HEK293 (cell line): Measurements from ENCODE around the gene LRRN4.

Source experiments
- CTCF ChIA-PET: fragments of 350-600 bp; formaldehyde crosslinking; extraction: SDS; loops from one replicate; lab custom pipeline; 2021; ENCODE audit warnings: antibody characterized with exemption; lab: Yijun Ruan, JAX
- POLR2A ChIA-PET: fragments of 300-600 bp; formaldehyde crosslinking; extraction: SDS; loops from one replicate; lab custom pipeline; 2020; ENCODE audit warnings: antibody characterized with exemption, inconsistent platforms; lab: Yijun Ruan, JAX
- H3K27ac ChIP-seq: fragments of 200-500 bp; sonication (Bioruptor generic); 2 replicates; pipeline ENCODE4 v1.5.1; 2014; ENCODE audit warnings: low read depth, low read length, control low read depth, inconsistent platforms; ENCODE audit errors: extremely low read depth
- H3K36me3 ChIP-seq, 2 experiments: fragments of 200-500 bp in 1 of 2; sonication (Bioruptor generic) in 1 of 2; 1 replicate in 1 of 2; 2 replicates in 1 of 2; pipeline ENCODE4 v1.5.1; 2014 to 2017; ENCODE audit warnings: inconsistent platforms in 2 of 2, low read length in 2 of 2; ENCODE audit not compliant: control insufficient read depth in 2 of 2, insufficient read depth in 1 of 2
- H3K4me1 ChIP-seq: fragments of 200-500 bp; sonication (Bioruptor generic); 2 replicates; pipeline ENCODE4 v1.5.1; 2014; ENCODE audit warnings: mild to moderate bottlenecking, low read length, inconsistent platforms; ENCODE audit not compliant: control insufficient read depth, insufficient read depth
- H3K4me3 ChIP-seq: 2 replicates; pipeline ENCODE4 v1.5.1; 2011; ENCODE audit warnings: low read depth, mild to moderate bottlenecking, control low read depth, low read length, moderate library complexity
- H3K9me3 ChIP-seq: fragments of 200-500 bp; sonication (Bioruptor generic); 2 replicates; pipeline ENCODE4 v1.5.1; 2014; ENCODE audit warnings: low read depth, low read length, inconsistent platforms; ENCODE audit not compliant: control insufficient read depth, insufficient read depth
- BCL11B ChIP-seq: fragments of 450-650 bp; formaldehyde crosslinking; IDR thresholded peaks from 2 replicates; pipeline ENCODE4 v1.5.1; 2016; ENCODE audit warnings: low read depth, missing biosample characterization, missing genetic modification characterization
- KLF7 ChIP-seq: fragments of 450-650 bp; formaldehyde crosslinking; IDR thresholded peaks from 2 replicates; pipeline ENCODE4 v1.5.1; 2016; ENCODE audit warnings: missing biosample characterization, missing genetic modification characterization, borderline replicate concordance
- KLF9 ChIP-seq: fragments of 450-650 bp; formaldehyde crosslinking; IDR thresholded peaks from 2 replicates; pipeline ENCODE4 v1.5.1; 2016; ENCODE audit warnings: missing biosample characterization, missing genetic modification characterization, low read depth
- ZBTB11 ChIP-seq: fragments of 450-650 bp; formaldehyde crosslinking; conservative IDR thresholded peaks from 2 replicates; pipeline ENCODE4 v1.5.1; 2016; ENCODE audit warnings: low read depth, missing biosample characterization, missing genetic modification characterization
- ZBTB44 ChIP-seq: fragments of 450-650 bp; IDR thresholded peaks from 2 replicates; pipeline ENCODE4 v1.5.1; 2018; ENCODE audit warnings: missing biosample characterization, mild to moderate bottlenecking, missing genetic modification characterization
- ZEB2 ChIP-seq: fragments of 450-650 bp; formaldehyde crosslinking; IDR thresholded peaks from 2 replicates; pipeline ENCODE4 v1.5.1; 2016; ENCODE audit warnings: missing biosample characterization, missing genetic modification characterization
- ZNF146 ChIP-seq: fragments of 450-650 bp; formaldehyde crosslinking; IDR thresholded peaks from 2 replicates; pipeline ENCODE4 v1.5.1; 2016; ENCODE audit warnings: missing biosample characterization, missing genetic modification characterization
- ZNF24 ChIP-seq: fragments of 450-650 bp; formaldehyde crosslinking; IDR thresholded peaks from 2 replicates; pipeline ENCODE4 v1.5.1; 2016; ENCODE audit warnings: missing biosample characterization, missing genetic modification characterization
- ZNF280D ChIP-seq: fragments of 450-650 bp; formaldehyde crosslinking; IDR thresholded peaks from 2 replicates; pipeline ENCODE4 v1.5.1; 2016; ENCODE audit warnings: missing biosample characterization, missing genetic modification characterization
- ZNF366 ChIP-seq: fragments of 450-650 bp; formaldehyde crosslinking; conservative IDR thresholded peaks from 2 replicates; pipeline ENCODE4 v1.5.1; 2016; ENCODE audit warnings: missing biosample characterization, missing genetic modification characterization
- ZNF416 ChIP-seq: fragments of 450-650 bp; formaldehyde crosslinking; IDR thresholded peaks from 2 replicates; pipeline ENCODE4 v1.5.1; 2016; ENCODE audit warnings: missing biosample characterization, missing genetic modification characterization
- ZNF555 ChIP-seq: fragments of 450-650 bp; formaldehyde crosslinking; conservative IDR thresholded peaks from 2 replicates; pipeline ENCODE4 v1.5.1; 2017; ENCODE audit warnings: missing biosample characterization, mild to moderate bottlenecking, missing genetic modification characterization, inconsistent platforms
- ZNF621 ChIP-seq: fragments of 450-650 bp; formaldehyde crosslinking; IDR thresholded peaks from 2 replicates; pipeline ENCODE4 v1.5.1; 2017; ENCODE audit warnings: missing biosample characterization, missing genetic modification characterization
- ZNF623 ChIP-seq: fragments of 450-650 bp; formaldehyde crosslinking; IDR thresholded peaks from 2 replicates; pipeline ENCODE4 v1.5.1; 2016; ENCODE audit warnings: missing biosample characterization, missing genetic modification characterization
- ZNF629 ChIP-seq: fragments of 450-650 bp; formaldehyde crosslinking; IDR thresholded peaks from 2 replicates; pipeline ENCODE4 v1.5.1; 2017; ENCODE audit warnings: missing biosample characterization, missing genetic modification characterization
- ZNF658 ChIP-seq: fragments of 450-650 bp; formaldehyde crosslinking; IDR thresholded peaks from 2 replicates; pipeline ENCODE4; 2016; ENCODE audit warnings: missing biosample characterization, missing genetic modification characterization
- ZNF692 ChIP-seq: fragments of 450-650 bp; formaldehyde crosslinking; IDR thresholded peaks from 2 replicates; pipeline ENCODE4 v1.5.1; 2016; ENCODE audit warnings: missing biosample characterization, missing genetic modification characterization
- TF ChIP-seq, protein P1 (sequence below): fragments of 450-650 bp; formaldehyde crosslinking; IDR thresholded peaks from 2 replicates; pipeline ENCODE4 v1.5.1; 2016; ENCODE audit warnings: missing biosample characterization, missing genetic modification characterization, low read depth
- TF ChIP-seq, protein P2 (sequence below): fragments of 450-650 bp; formaldehyde crosslinking; IDR thresholded peaks from 2 replicates; pipeline ENCODE4 v1.5.1; 2016; ENCODE audit warnings: missing biosample characterization, missing genetic modification characterization

LRRN4 gene

DNA sequence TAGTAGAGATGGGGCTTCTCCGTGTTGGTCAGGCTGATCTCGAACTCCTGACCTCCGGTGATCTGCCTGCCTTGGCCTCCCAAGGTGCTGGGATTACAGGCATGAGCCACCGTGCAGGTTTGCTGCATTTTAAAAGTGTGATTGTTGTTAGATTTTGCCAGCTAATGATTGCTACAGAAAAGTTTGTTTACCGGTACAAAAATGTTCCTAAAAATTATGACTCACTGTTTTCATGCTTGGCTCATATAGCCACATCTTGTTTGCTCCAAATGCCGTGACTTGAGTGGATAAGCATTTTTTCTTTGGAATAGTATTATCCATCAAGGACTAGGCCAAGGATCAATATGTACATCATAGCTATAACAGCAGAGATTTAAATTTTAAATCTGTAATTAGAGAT, 24.3 kb downstream of the LRRN4 start:
- no peaks in the 10 kb centered on the region for H3K9me3 ChIP-seq
- peaks cover 3 to 44% of the 10 kb centered on the region in 2 experiments; a peak in 2 of 3 replicates for H3K36me3 ChIP-seq
- no peak overlapping the region for H3K4me3 ChIP-seq
- ChIA-PET CTCF (interaction anchor here (0.9 kb wide), 1 partner anchor 50 kb away, joined by 3 read pairs; no protein-coding TSS in a partner anchor), POLR2A (no interaction called here)
- TF ChIP-seq ZNF629 (tag by site-specific recombination) (no peak), ZNF621 (no peak), KLF7 (no peak), ZNF692 (tag by site-specific recombination) (no peak)
- no peaks in the 10 kb centered on the region for H3K4me1 ChIP-seq
- H3K27ac ChIP-seq = no peak overlapping the region

- no peaks in the 10 kb centered on the region for H3K4me1 ChIP-seq
- H3K36me3 ChIP-seq = peaks cover 8 to 44% of the 10 kb centered on the region in 2 experiments; a peak in 2 of 3 replicates
- POLR2A ChIA-PET = no interaction called here
- no peak overlapping the region for H3K4me3 ChIP-seq
- H3K27ac ChIP-seq = no peak overlapping the region
- no peak for TF ChIP-seq KLF9
- no peak for TF ChIP-seq ZNF366 (tag by site-specific recombination)
- TF ChIP-seq ZNF146 (tag by site-specific recombination) = no peak
- TF ChIP-seq ZNF280D (tag by site-specific recombination) = no peak
- no peak for TF ChIP-seq ZNF416
- TF ChIP-seq, protein P1, sequence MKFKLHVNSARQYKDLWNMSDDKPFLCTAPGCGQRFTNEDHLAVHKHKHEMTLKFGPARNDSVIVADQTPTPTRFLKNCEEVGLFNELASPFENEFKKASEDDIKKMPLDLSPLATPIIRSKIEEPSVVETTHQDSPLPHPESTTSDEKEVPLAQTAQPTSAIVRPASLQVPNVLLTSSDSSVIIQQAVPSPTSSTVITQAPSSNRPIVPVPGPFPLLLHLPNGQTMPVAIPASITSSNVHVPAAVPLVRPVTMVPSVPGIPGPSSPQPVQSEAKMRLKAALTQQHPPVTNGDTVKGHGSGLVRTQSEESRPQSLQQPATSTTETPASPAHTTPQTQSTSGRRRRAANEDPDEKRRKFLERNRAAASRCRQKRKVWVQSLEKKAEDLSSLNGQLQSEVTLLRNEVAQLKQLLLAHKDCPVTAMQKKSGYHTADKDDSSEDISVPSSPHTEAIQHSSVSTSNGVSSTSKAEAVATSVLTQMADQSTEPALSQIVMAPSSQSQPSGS = no peak
- TF ChIP-seq, protein P2, sequence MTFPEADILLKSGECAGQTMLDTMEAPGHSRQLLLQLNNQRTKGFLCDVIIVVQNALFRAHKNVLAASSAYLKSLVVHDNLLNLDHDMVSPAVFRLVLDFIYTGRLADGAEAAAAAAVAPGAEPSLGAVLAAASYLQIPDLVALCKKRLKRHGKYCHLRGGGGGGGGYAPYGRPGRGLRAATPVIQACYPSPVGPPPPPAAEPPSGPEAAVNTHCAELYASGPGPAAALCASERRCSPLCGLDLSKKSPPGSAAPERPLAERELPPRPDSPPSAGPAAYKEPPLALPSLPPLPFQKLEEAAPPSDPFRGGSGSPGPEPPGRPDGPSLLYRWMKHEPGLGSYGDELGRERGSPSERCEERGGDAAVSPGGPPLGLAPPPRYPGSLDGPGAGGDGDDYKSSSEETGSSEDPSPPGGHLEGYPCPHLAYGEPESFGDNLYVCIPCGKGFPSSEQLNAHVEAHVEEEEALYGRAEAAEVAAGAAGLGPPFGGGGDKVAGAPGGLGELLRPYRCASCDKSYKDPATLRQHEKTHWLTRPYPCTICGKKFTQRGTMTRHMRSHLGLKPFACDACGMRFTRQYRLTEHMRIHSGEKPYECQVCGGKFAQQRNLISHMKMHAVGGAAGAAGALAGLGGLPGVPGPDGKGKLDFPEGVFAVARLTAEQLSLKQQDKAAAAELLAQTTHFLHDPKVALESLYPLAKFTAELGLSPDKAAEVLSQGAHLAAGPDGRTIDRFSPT (tag by site-specific recombination) = no peak
- TF ChIP-seq BCL11B (tag by site-specific recombination) = no peak
- TF ChIP-seq ZEB2 (tag by site-specific recombination) = no peak
- TF ChIP-seq, all 188 proteins: peak for 0
- CTCF ChIA-PET = no interaction called here
- H3K9me3 ChIP-seq = no peaks in the 10 kb centered on the region
These were observed 25.0 kb downstream of the LRRN4 start for GRCh38 chr20:6028818-6029217.

DNA sequence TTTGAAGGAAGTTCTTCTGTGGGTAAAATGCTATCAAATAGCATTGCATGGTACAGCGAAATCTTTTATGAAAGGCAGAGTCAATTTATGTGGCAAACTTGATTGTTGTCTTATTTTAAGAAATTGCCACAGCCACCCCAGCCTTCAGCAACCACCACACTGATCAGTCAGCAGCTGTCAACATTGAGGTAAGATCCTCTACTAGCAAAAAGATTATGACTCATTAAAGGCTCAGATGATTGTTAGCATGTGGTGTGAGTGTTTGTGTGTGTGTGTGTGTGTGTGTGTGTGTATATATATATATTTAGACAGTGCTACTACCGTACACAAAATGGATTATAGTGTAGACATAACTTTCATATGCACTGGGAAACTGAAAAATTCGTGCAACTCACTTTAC, 27.8 kb downstream of the LRRN4 start:
- H3K9me3 ChIP-seq = no peaks in the 10 kb centered on the region
- ChIA-PET POLR2A (no interaction called here), CTCF (interaction anchor here (0.9 kb wide), 1 partner anchor 24 kb away, joined by 5 read pairs; no protein-coding TSS in a partner anchor)
- H3K4me3 ChIP-seq = no peak overlapping the region
- no peak overlapping the region for H3K27ac ChIP-seq
- peaks cover 12 to 44% of the 10 kb centered on the region in 2 experiments; a peak in 2 of 3 replicates for H3K36me3 ChIP-seq
- no peaks in the 10 kb centered on the region for H3K4me1 ChIP-seq
- no peak for TF ChIP-seq ZBTB44 (tag by site-specific recombination)
- no peak for TF ChIP-seq ZNF623
- no peak for TF ChIP-seq ZBTB11 (tag by site-specific recombination)
- no peak for TF ChIP-seq ZNF555 (tag by site-specific recombination)
- TF ChIP-seq ZNF658 (tag by site-specific recombination) = no peak
- no peak for TF ChIP-seq ZNF24 (tag by site-specific recombination)
